ENCODE measurements around the gene HIRIP3.
"Not testable (repeated sequence)": the region's sequence is repeated elsewhere in the genome, so short reads cannot be mapped to it uniquely, and the experiment has no call there.

The HIRIP3 gene
- 8.7 to 19.4 reads per million in 2 donors for total RNA-seq

- DNase-seq: peak; percentile 83
Measured at GRCh38 chr16:29995324-29995910, at the start of gene HIRIP3. HIRIP3 (minus strand) TSS chr16:29995617; CDS start chr16:29995605, 12 bp downstream.

GRCh38 chr16:30041841-30042240, 46.4 kb upstream of the HIRIP3 start:
- DNase-seq: no peak

- DNase-seq: not testable (repeated sequence)
Measured at GRCh38 chr16:30040690-30041089, 45.3 kb upstream of the HIRIP3 start.

GRCh38 chr16:30040221-30040620, 44.8 kb upstream of the HIRIP3 start:
- no peak for DNase-seq

GRCh38 chr16:30033270-30033669, 37.9 kb upstream of the HIRIP3 start:
- no peak for DNase-seq

GRCh38 chr16:30032083-30032819, 36.8 kb upstream of the HIRIP3 start:
- peak; percentile 49 for DNase-seq

GRCh38 chr16:30031477-30031918, 36.1 kb upstream of the HIRIP3 start:
- DNase-seq: no peak

GRCh38 chr16:30030841-30031413, 35.5 kb upstream of the HIRIP3 start, which contains the start of gene TLCD3B:
TLCD3B (minus strand) TSS chr16:30031271; CDS start chr16:30030527, 744 bp downstream.
- DNase-seq: no peak

GRCh38 chr16:30030011-30030685, 34.7 kb upstream of the HIRIP3 start:
- no peak for DNase-seq

GRCh38 chr16:30028438-30029076, 33.1 kb upstream of the HIRIP3 start:
- no peak for DNase-seq

GRCh38 chr16:30027588-30028437, 32.4 kb upstream of the HIRIP3 start:
- DNase-seq: no peak

- no peak for DNase-seq
Measured at GRCh38 chr16:30026449-30026848, 31.0 kb upstream of the HIRIP3 start.

- DNase-seq: no peak
Measured at GRCh38 chr16:30025574-30025973, 30.2 kb upstream of the HIRIP3 start.

- DNase-seq: no peak
Measured at GRCh38 chr16:30025156-30025555, 29.7 kb upstream of the HIRIP3 start.

- DNase-seq: no peak
Measured at GRCh38 chr16:30024451-30024850, 29.0 kb upstream of the HIRIP3 start.

GRCh38 chr16:30023586-30023985, 28.2 kb upstream of the HIRIP3 start:
- no peak for DNase-seq

GRCh38 chr16:30022887-30023286, 27.5 kb upstream of the HIRIP3 start, which contains the start of gene C16orf92:
C16orf92 (plus strand) TSS chr16:30023198; CDS start chr16:30023341, 143 bp downstream.
- DNase-seq: no peak

- no peak for DNase-seq
Measured at GRCh38 chr16:30018731-30019158, 23.3 kb upstream of the HIRIP3 start.

- DNase-seq: not testable (repeated sequence)
Measured at GRCh38 chr16:30017937-30018336, 22.5 kb upstream of the HIRIP3 start.

- DNase-seq: no peak
Measured at GRCh38 chr16:30017277-30017656, 21.9 kb upstream of the HIRIP3 start.

- DNase-seq: no peak
Measured at GRCh38 chr16:30016555-30017276, 21.3 kb upstream of the HIRIP3 start.
